ENCODE measurements around the gene RTF1. TPM values are rescaled to one million over a fixed set of nuclear protein-coding genes. Genes with fewer than 3 reads are reported as not detected.

The RTF1 gene
- total RNA-seq, 1 donor from 2014 or later = 54.4 TPM

GRCh38 chr15:41482110-41482877 is 65.4 kb downstream of the RTF1 start:
- no peaks in the 10 kb centered on the region for H3K4me1 Mint-ChIP-seq (ENCODE audit: unreplicated experiment)
- no peaks in the 10 kb centered on the region for H3K9me3 Mint-ChIP-seq
- H3K36me3 Mint-ChIP-seq = peaks cover 35% of the 10 kb centered on the region
- no peak overlapping the region for H3K4me3 Mint-ChIP-seq
- no peaks in the 10 kb centered on the region for H3K27me3 Mint-ChIP-seq
- no peak for TF ChIP-seq CTCF (conservative IDR thresholded peaks at IDR 0.05)
- H3K27ac Mint-ChIP-seq = no peak overlapping the region
- no peak for DNase-seq (ENCODE audit: extremely low spot score, unreplicated experiment)

GRCh38 chr15:41483115-41483514 is 66.2 kb downstream of the RTF1 start:
- no peaks in the 10 kb centered on the region for H3K27me3 Mint-ChIP-seq

GRCh38 chr15:41483519-41483918 is 66.6 kb downstream of the RTF1 start:
- TF ChIP-seq CTCF (conservative IDR thresholded peaks at IDR 0.05) = no peak
- Mint-ChIP-seq H3K4me1 (ENCODE audit: unreplicated experiment) (no peaks in the 10 kb centered on the region), H3K4me3 (no peak overlapping the region), H3K27ac (no peak overlapping the region), H3K27me3 (no peaks in the 10 kb centered on the region), H3K36me3 (peaks cover 31% of the 10 kb centered on the region), H3K9me3 (no peaks in the 10 kb centered on the region)
- DNase-seq (ENCODE audit: extremely low spot score, unreplicated experiment) = no peak

More at GRCh38 chr15:41483115-41483514, 66.2 kb downstream of the RTF1 start:
- TF ChIP-seq CTCF (conservative IDR thresholded peaks at IDR 0.05) = no peak
- H3K9me3 Mint-ChIP-seq = no peaks in the 10 kb centered on the region
- no peaks in the 10 kb centered on the region for H3K4me1 Mint-ChIP-seq (ENCODE audit: unreplicated experiment)
- DNase-seq (ENCODE audit: extremely low spot score, unreplicated experiment) = no peak
- peaks cover 31% of the 10 kb centered on the region for H3K36me3 Mint-ChIP-seq
- no peak overlapping the region for H3K4me3 Mint-ChIP-seq
- no peak overlapping the region for H3K27ac Mint-ChIP-seq

- no peak for DNase-seq (ENCODE audit: extremely low spot score, unreplicated experiment)
- H3K4me1 Mint-ChIP-seq (ENCODE audit: unreplicated experiment) = no peaks in the 10 kb centered on the region
Observed at GRCh38 chr15:41484937-41485625, 68.2 kb downstream of the RTF1 start.

GRCh38 chr15:41486286-41486685 is 69.4 kb downstream of the RTF1 start:
- H3K27me3 Mint-ChIP-seq = peaks cover 7% of the 10 kb centered on the region
- H3K4me3 Mint-ChIP-seq = no peak overlapping the region
- H3K4me1 Mint-ChIP-seq (ENCODE audit: unreplicated experiment) = no peaks in the 10 kb centered on the region
- TF ChIP-seq CTCF (conservative IDR thresholded peaks at IDR 0.05) = no peak
- peaks cover 17% of the 10 kb centered on the region for H3K36me3 Mint-ChIP-seq
- no peak overlapping the region for H3K27ac Mint-ChIP-seq
- DNase-seq (ENCODE audit: extremely low spot score, unreplicated experiment) = no peak
- H3K9me3 Mint-ChIP-seq = no peaks in the 10 kb centered on the region

More at GRCh38 chr15:41484937-41485625, 68.2 kb downstream of the RTF1 start:
- Mint-ChIP-seq H3K27ac (no peak overlapping the region), H3K36me3 (peaks cover 26% of the 10 kb centered on the region), H3K9me3 (no peaks in the 10 kb centered on the region), H3K27me3 (no peaks in the 10 kb centered on the region), H3K4me3 (no peak overlapping the region)
- TF ChIP-seq CTCF (conservative IDR thresholded peaks at IDR 0.05) = no peak

Measured in type B pancreatic cell (in vitro differentiated cells).